GM23338 (cell line): ENCODE results near the gene ASAP2.

ENCODE experiments used
- CREB1 ChIP-seq: fragments of 250-450 bp; sonication (Bioruptor Pico); IDR thresholded peaks from 2 replicates; pipeline ENCODE4 v1.5.0; 2020; ENCODE audit warnings: low read depth, mild to moderate bottlenecking, moderate library complexity
- CTCF ChIP-seq, 2 experiments: fragments of 200-600 bp in 1 of 2; sonication (generic) in 1 of 2; conservative IDR thresholded peaks; 2 replicates each; pipeline versions ENCODE4 v1.5.1 to v1.6.1; 2016 to 2017; ENCODE audit warnings: antibody characterized with exemption in 2 of 2, low read depth in 2 of 2, mild to moderate bottlenecking in 2 of 2, moderate library complexity in 1 of 2

DNA sequence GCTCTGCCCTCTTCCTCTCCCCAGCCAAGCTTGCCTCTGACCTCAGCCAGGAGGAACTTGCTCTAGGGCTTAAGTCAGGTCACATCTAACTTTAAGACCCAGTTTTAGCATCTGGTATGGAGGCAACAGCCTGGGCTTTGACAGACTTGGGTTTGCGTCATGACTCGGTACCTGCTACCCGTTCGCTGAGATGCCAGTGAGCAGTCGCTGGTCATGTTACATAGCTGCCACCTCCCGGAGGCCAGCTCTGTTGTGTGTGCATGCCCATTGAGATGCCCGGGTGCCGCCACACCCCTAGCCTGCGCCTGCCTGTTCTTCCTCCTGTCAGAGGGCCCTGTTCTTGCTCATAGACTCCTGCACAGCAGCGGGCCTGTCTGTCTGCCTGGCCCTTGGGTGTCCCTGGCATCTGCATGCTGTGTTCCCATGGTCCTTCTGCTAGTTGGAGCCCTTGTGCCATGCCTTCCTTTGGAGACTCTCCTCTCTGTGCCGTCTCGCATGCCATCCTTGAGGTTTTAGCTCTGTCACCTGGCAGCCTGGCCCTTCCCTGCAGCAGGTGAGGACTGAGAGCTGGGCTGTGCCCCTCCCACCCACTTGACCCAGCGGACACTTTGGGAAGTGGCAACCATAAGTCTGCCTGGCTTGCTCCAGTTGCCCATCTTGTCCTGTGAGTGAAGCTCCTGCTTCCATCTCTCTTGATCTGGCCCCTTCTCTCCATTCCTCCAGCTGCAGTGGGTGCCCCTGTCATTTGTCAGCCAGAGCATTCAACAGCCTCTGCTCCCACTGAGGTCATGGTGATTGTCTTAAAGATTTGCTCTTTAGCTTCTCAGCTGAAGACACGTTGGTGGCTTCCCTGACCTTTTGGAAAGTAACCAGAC lies 24.9 kb downstream of the ASAP2 start:
- TF ChIP-seq CREB1 (CRISPR knock-in tag), result no peak
- TF ChIP-seq CTCF (conservative IDR thresholded peaks at IDR 0.05; ENCODE audit: low read depth in 2 of 2), result no peak
